Liver (tissue), 3 donors: ENCODE data around the gene ANKRD11.

Experiments
- EGR1 ChIP-seq, 2 donors: IDR thresholded peaks; 2 replicates each; pipeline ENCODE4 v1.6.1; 2016 to 2018; ENCODE audit warnings: antibody characterized with exemption in 2 of 2, low read depth in 2 of 2
- GABPA ChIP-seq, 2 donors: IDR thresholded peaks in 1 of 2; conservative IDR thresholded peaks in 1 of 2; 2 replicates each; pipeline ENCODE4 v1.6.1; 2016; ENCODE audit warnings: antibody characterized with exemption in 2 of 2, mild to moderate bottlenecking in 1 of 2, moderate library complexity in 1 of 2
- HNF4A ChIP-seq, 2 donors: conservative IDR thresholded peaks; 2 replicates each; pipeline ENCODE4 v1.6.1; 2016; ENCODE audit warnings: antibody characterized with exemption in 2 of 2, mild to moderate bottlenecking in 2 of 2
- RAD21 ChIP-seq, 2 donors: IDR thresholded peaks; 2 replicates each; pipeline ENCODE4 v1.6.1; 2016; ENCODE audit warnings: antibody characterized with exemption in 2 of 2, mild to moderate bottlenecking in 2 of 2
- RXRA ChIP-seq, 2 donors: IDR thresholded peaks; 2 replicates each; pipeline ENCODE4 v1.6.1; 2017 to 2018; ENCODE audit warnings: antibody characterized with exemption in 2 of 2, mild to moderate bottlenecking in 1 of 2
- YY1 ChIP-seq: IDR thresholded peaks from 2 replicates; pipeline ENCODE4 v1.6.1; 2016; ENCODE audit warnings: antibody characterized with exemption, mild to moderate bottlenecking
- TF ChIP-seq, protein P1 (sequence below): fragments of 150-350 bp; IDR thresholded peaks from 2 replicates; pipeline ENCODE4 v1.5.1; 2017; ENCODE audit warnings: improper control_type of control experiment, low read depth, low read length; ENCODE audit not compliant: missing input control
- TF ChIP-seq, protein P2 (sequence below): IDR thresholded peaks from 2 replicates; pipeline ENCODE4 v1.6.1; 2016; ENCODE audit warnings: antibody characterized with exemption
- TF ChIP-seq, protein P3 (sequence below): IDR thresholded peaks from 2 replicates; pipeline ENCODE4 v1.6.1; 2016; ENCODE audit warnings: antibody characterized with exemption, mild to moderate bottlenecking
- TF ChIP-seq, protein P4 (sequence below): IDR thresholded peaks from 2 replicates; pipeline ENCODE4 v1.6.1; 2016; ENCODE audit warnings: antibody characterized with exemption
- TF ChIP-seq, protein P5 (sequence below): IDR thresholded peaks from 2 replicates; pipeline ENCODE4 v1.6.1; 2016; ENCODE audit warnings: antibody characterized with exemption
- donor health status: healthy.
- donor health status: healthy.

DNA sequence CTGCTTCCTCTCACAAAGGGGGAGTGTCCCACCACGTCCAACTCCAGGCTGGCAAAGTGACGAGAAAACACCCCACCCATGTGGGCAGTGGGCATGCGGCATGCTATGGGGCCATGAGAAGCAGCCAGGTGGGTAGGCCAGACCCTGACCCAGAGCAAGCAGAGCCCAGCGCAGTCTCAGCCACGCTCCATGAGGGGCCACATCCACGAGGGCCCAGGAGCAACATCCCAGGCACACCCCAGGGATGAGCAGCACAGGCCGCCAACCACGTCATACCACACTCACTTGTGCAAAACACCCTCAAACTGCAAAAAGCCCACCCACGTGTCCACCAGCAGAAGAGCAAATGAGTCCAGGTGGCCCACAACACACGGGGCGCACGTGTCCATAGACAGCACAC lies 155.9 kb downstream of the ANKRD11 start:
- TF ChIP-seq, protein P1, sequence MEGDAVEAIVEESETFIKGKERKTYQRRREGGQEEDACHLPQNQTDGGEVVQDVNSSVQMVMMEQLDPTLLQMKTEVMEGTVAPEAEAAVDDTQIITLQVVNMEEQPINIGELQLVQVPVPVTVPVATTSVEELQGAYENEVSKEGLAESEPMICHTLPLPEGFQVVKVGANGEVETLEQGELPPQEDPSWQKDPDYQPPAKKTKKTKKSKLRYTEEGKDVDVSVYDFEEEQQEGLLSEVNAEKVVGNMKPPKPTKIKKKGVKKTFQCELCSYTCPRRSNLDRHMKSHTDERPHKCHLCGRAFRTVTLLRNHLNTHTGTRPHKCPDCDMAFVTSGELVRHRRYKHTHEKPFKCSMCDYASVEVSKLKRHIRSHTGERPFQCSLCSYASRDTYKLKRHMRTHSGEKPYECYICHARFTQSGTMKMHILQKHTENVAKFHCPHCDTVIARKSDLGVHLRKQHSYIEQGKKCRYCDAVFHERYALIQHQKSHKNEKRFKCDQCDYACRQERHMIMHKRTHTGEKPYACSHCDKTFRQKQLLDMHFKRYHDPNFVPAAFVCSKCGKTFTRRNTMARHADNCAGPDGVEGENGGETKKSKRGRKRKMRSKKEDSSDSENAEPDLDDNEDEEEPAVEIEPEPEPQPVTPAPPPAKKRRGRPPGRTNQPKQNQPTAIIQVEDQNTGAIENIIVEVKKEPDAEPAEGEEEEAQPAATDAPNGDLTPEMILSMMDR, result no peak
- TF ChIP-seq, protein P2, sequence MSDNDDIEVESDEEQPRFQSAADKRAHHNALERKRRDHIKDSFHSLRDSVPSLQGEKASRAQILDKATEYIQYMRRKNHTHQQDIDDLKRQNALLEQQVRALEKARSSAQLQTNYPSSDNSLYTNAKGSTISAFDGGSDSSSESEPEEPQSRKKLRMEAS, result no peak
- TF ChIP-seq GABPA (IDR thresholded peaks at IDR 0.05 in 1 of 2, conservative IDR thresholded peaks at IDR 0.05 in 1 of 2), result no peak
- TF ChIP-seq, protein P3, sequence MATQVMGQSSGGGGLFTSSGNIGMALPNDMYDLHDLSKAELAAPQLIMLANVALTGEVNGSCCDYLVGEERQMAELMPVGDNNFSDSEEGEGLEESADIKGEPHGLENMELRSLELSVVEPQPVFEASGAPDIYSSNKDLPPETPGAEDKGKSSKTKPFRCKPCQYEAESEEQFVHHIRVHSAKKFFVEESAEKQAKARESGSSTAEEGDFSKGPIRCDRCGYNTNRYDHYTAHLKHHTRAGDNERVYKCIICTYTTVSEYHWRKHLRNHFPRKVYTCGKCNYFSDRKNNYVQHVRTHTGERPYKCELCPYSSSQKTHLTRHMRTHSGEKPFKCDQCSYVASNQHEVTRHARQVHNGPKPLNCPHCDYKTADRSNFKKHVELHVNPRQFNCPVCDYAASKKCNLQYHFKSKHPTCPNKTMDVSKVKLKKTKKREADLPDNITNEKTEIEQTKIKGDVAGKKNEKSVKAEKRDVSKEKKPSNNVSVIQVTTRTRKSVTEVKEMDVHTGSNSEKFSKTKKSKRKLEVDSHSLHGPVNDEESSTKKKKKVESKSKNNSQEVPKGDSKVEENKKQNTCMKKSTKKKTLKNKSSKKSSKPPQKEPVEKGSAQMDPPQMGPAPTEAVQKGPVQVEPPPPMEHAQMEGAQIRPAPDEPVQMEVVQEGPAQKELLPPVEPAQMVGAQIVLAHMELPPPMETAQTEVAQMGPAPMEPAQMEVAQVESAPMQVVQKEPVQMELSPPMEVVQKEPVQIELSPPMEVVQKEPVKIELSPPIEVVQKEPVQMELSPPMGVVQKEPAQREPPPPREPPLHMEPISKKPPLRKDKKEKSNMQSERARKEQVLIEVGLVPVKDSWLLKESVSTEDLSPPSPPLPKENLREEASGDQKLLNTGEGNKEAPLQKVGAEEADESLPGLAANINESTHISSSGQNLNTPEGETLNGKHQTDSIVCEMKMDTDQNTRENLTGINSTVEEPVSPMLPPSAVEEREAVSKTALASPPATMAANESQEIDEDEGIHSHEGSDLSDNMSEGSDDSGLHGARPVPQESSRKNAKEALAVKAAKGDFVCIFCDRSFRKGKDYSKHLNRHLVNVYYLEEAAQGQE, result no peak
- no peak for TF ChIP-seq RAD21 (IDR thresholded peaks at IDR 0.05)
- TF ChIP-seq, protein P4, sequence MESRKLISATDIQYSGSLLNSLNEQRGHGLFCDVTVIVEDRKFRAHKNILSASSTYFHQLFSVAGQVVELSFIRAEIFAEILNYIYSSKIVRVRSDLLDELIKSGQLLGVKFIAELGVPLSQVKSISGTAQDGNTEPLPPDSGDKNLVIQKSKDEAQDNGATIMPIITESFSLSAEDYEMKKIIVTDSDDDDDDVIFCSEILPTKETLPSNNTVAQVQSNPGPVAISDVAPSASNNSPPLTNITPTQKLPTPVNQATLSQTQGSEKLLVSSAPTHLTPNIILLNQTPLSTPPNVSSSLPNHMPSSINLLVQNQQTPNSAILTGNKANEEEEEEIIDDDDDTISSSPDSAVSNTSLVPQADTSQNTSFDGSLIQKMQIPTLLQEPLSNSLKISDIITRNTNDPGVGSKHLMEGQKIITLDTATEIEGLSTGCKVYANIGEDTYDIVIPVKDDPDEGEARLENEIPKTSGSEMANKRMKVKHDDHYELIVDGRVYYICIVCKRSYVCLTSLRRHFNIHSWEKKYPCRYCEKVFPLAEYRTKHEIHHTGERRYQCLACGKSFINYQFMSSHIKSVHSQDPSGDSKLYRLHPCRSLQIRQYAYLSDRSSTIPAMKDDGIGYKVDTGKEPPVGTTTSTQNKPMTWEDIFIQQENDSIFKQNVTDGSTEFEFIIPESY, result no peak
- TF ChIP-seq, protein P5, sequence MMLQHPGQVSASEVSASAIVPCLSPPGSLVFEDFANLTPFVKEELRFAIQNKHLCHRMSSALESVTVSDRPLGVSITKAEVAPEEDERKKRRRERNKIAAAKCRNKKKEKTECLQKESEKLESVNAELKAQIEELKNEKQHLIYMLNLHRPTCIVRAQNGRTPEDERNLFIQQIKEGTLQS, result no peak
- TF ChIP-seq EGR1 (IDR thresholded peaks at IDR 0.05; ENCODE audit: low read depth in 2 of 2), result no peak
- TF ChIP-seq HNF4A (conservative IDR thresholded peaks at IDR 0.05), result no peak
- TF ChIP-seq YY1, result no peak
- TF ChIP-seq RXRA (IDR thresholded peaks at IDR 0.05), result no peak
